Keratinocyte (primary cell): Measurements from ENCODE around the gene NAV3.

ENCODE experiments used
- EZH2 ChIP-seq: IDR thresholded peaks from one replicate; pipeline ENCODE4 v1.6.1; 2012; ENCODE audit warnings: inconsistent platforms, mild to moderate bottlenecking, low read length, moderate library complexity
- TF ChIP-seq, protein P1 (sequence below), 3 experiments: IDR thresholded peaks in 1 of 3; conservative IDR thresholded peaks in 1 of 3; optimal IDR thresholded peaks in 1 of 3; 2 replicates in 2 of 3; 3 replicates in 1 of 3; pipeline versions ENCODE3 to v1.5.1; 2011; ENCODE audit warnings: low read length in 3 of 3, mild to moderate bottlenecking in 3 of 3, moderate library complexity in 2 of 3, control low read depth in 1 of 3, inconsistent platforms in 1 of 3; ENCODE audit not compliant: insufficient read depth in 2 of 3; ENCODE audit errors: extremely low read depth in 1 of 3

DNA sequence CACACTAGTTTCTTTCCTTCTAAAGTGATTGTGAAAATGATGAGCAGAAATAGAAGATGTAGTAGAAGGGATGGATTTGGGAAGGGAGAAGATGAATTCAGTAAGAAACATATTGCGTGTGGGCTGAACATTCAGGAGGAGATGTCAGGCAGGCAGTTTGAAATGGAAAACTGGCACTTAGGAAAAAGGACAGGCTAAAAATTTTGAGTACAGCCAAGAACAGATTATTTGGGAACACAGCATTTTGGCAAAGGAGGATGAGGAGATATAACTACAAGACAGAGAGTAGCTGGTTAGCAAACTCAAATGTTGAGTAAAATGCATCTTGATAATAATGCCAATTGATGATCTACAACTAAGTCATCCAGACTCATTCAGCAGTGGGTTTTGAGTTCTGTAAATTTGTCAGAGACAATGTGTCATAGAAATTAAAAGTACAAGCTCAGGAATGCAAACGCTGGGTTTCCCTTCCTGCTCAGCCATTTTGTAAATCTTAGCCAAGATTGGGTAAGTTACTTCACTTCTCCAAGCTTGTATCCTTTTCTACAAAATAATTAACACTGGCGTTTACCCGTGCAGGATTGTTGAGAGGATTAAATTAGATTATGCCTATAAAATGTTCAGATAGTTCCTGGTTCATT lies 255.0 kb downstream of the NAV3 start:
- TF ChIP-seq, protein P1, sequence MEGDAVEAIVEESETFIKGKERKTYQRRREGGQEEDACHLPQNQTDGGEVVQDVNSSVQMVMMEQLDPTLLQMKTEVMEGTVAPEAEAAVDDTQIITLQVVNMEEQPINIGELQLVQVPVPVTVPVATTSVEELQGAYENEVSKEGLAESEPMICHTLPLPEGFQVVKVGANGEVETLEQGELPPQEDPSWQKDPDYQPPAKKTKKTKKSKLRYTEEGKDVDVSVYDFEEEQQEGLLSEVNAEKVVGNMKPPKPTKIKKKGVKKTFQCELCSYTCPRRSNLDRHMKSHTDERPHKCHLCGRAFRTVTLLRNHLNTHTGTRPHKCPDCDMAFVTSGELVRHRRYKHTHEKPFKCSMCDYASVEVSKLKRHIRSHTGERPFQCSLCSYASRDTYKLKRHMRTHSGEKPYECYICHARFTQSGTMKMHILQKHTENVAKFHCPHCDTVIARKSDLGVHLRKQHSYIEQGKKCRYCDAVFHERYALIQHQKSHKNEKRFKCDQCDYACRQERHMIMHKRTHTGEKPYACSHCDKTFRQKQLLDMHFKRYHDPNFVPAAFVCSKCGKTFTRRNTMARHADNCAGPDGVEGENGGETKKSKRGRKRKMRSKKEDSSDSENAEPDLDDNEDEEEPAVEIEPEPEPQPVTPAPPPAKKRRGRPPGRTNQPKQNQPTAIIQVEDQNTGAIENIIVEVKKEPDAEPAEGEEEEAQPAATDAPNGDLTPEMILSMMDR (optimal IDR thresholded peaks at IDR 0.05 in 1 of 3, IDR thresholded peaks at IDR 0.05 in 1 of 3, conservative IDR thresholded peaks at IDR 0.05 in 1 of 3; ENCODE audit: extremely low read depth in 1 of 3, insufficient read depth in 2 of 3, low read length in 3 of 3) = no peak
- no peak for TF ChIP-seq EZH2
